ENCODE results near the gene KIRREL2.

Gene KIRREL2

GRCh38 chr19:35870798-35871197 is 14.1 kb downstream of the KIRREL2 start:
- H3K4me3 ChIP-seq (ENCODE audit: low read depth, low read length), result no peak overlapping the region
- DNase-seq (ENCODE audit: low read depth), result no peak
- TF ChIP-seq CTCF (IDR thresholded peaks at IDR 0.05; ENCODE audit: insufficient read depth, low read depth, low read length, missing control alignments), result no peak

GRCh38 chr19:35871611-35872010 is 14.9 kb downstream of the KIRREL2 start:
- TF ChIP-seq CTCF (IDR thresholded peaks at IDR 0.05; ENCODE audit: insufficient read depth, low read depth, low read length, missing control alignments), result no peak
- DNase-seq (ENCODE audit: low read depth), result no peak
- H3K4me3 ChIP-seq (ENCODE audit: low read depth, low read length), result no peak overlapping the region

GRCh38 chr19:35872180-35872579 is 15.5 kb downstream of the KIRREL2 start:
- H3K4me3 ChIP-seq (ENCODE audit: low read depth, low read length), result no peak overlapping the region
- no peak for DNase-seq (ENCODE audit: low read depth)
- TF ChIP-seq CTCF (IDR thresholded peaks at IDR 0.05; ENCODE audit: insufficient read depth, low read depth, low read length, missing control alignments), result no peak

DNA sequence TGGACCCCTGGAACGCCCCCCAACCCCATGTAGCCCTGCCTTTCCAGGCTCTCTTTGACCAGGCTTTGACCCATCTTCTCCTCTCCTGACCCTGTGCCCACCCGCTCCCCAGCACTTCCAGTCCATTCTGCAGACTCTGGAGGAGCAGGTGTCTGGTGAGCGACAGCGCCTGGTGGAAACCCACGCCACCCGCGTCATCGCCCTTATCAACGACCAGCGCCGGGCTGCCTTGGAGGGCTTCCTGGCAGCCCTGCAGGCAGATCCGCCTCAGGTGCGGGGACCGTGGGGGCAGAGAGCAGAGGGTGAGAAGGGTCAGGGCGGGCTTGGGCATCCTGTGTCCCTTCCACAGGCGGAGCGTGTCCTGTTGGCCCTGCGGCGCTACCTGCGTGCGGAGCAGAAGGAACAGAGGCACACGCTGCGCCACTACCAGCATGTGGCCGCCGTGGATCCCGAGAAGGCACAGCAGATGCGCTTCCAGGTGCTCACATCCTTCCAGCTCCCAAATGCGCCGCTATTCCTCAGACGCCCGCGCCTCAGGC is 17.8 kb downstream of the KIRREL2 start:
- no peak overlapping the region for H3K4me3 ChIP-seq (ENCODE audit: low read depth, low read length)
- DNase-seq (ENCODE audit: low read depth), result no peak
- TF ChIP-seq CTCF (IDR thresholded peaks at IDR 0.05; ENCODE audit: insufficient read depth, low read depth, low read length, missing control alignments), result no peak

- DNase-seq (ENCODE audit: low read depth), result no peak
- no peak overlapping the region for H3K4me3 ChIP-seq (ENCODE audit: low read depth, low read length)
- no peak for TF ChIP-seq CTCF (IDR thresholded peaks at IDR 0.05; ENCODE audit: insufficient read depth, low read depth, low read length, missing control alignments)
These were observed 22.4 kb downstream of the KIRREL2 start for GRCh38 chr19:35879068-35879467.

- DNase-seq (ENCODE audit: low read depth), result peak; percentile 84
- no peak overlapping the region for H3K4me3 ChIP-seq (ENCODE audit: low read depth, low read length)
- no peak for TF ChIP-seq CTCF (IDR thresholded peaks at IDR 0.05; ENCODE audit: insufficient read depth, low read depth, low read length, missing control alignments)
These were observed 23.1 kb downstream of the KIRREL2 start for GRCh38 chr19:35879770-35880317.

Data from GM12865 (cell line).